Loucy (cell line): ENCODE measurements around the gene ZIC4.

Experiments used
- H2AFZ ChIP-seq: fragments of 200-600 bp; sonication (generic); 2 replicates; pipeline ENCODE4 v1.6.0; 2016; ENCODE audit warnings: antibody characterized with exemption, mild to moderate bottlenecking, low read length, moderate library complexity
- H3F3A ChIP-seq: fragments of 200-600 bp; 2 replicates; pipeline ENCODE4 v1.6.0; 2016; ENCODE audit warnings: antibody characterized with exemption, low read depth, mild to moderate bottlenecking
- H3K27me3 ChIP-seq: fragments of 200-600 bp; sonication (generic); 2 replicates; pipeline ENCODE4 v1.6.1; 2014; ENCODE audit warnings: low read length, mild to moderate bottlenecking; ENCODE audit not compliant: insufficient read depth, poor library complexity, severe bottlenecking
- H3K36me3 ChIP-seq: fragments of 200-600 bp; sonication (generic); 2 replicates; pipeline ENCODE4 v1.6.1; 2016; ENCODE audit warnings: low read length; ENCODE audit not compliant: insufficient read depth
- H3K4me1 ChIP-seq: fragments of 200-600 bp; sonication (generic); 2 replicates; pipeline ENCODE4 v1.5.1; 2014; ENCODE audit warnings: low read length, mild to moderate bottlenecking; ENCODE audit not compliant: insufficient read depth, poor library complexity, severe bottlenecking
- H3K4me2 ChIP-seq: fragments of 200-600 bp; sonication (generic); 2 replicates; pipeline ENCODE4 v1.6.0; 2014; ENCODE audit warnings: antibody characterized with exemption, low read length, low read depth, mild to moderate bottlenecking; ENCODE audit not compliant: poor library complexity, severe bottlenecking
- H3K4me3 ChIP-seq: fragments of 200-600 bp; sonication (generic); 2 replicates; pipeline ENCODE4 v1.5.1; 2014; ENCODE audit warnings: low read length, mild to moderate bottlenecking, mixed read lengths; ENCODE audit not compliant: poor library complexity, severe bottlenecking
- H3K79me2 ChIP-seq: fragments of 200-600 bp; sonication (generic); 2 replicates; pipeline ENCODE4 v1.6.1; 2014; ENCODE audit warnings: low read length; ENCODE audit not compliant: insufficient read depth
- H3K9ac ChIP-seq: fragments of 200-600 bp; sonication (generic); 2 replicates; pipeline ENCODE4 v1.6.0; 2014; ENCODE audit warnings: mild to moderate bottlenecking, low read depth, low read length, moderate library complexity; ENCODE audit not compliant: poor library complexity, severe bottlenecking
- H3K9me2 ChIP-seq: fragments of 200-600 bp; sonication (generic); replicated peaks from 2 replicates; pipeline ENCODE4 v1.6.1; 2016; ENCODE audit warnings: low read depth, low read length, mixed read lengths
- H3K9me3 ChIP-seq: fragments of 200-600 bp; sonication (generic); 2 replicates; pipeline ENCODE4 v1.6.1; 2014; ENCODE audit warnings: mild to moderate bottlenecking, antibody characterized with exemption, low read length, low read depth; ENCODE audit not compliant: insufficient read depth
- H4K20me1 ChIP-seq: fragments of 200-600 bp; sonication (generic); 2 replicates; pipeline ENCODE4 v1.6.0; 2014; ENCODE audit warnings: antibody characterized with exemption, low read length, mild to moderate bottlenecking; ENCODE audit not compliant: insufficient read depth, poor library complexity, severe bottlenecking
- CTCF ChIP-seq: fragments of 200-600 bp; sonication (generic); conservative IDR thresholded peaks from 2 replicates; pipeline ENCODE4 v1.5.1; 2014; ENCODE audit warnings: mild to moderate bottlenecking, antibody characterized with exemption, low read length
- EZH2phosphoT487 ChIP-seq: fragments of 200-600 bp; IDR thresholded peaks from 2 replicates; pipeline ENCODE4 v1.6.1; 2018; ENCODE audit warnings: antibody characterized with exemption, mild to moderate bottlenecking, moderate library complexity, borderline replicate concordance

ZIC4 gene

DNA sequence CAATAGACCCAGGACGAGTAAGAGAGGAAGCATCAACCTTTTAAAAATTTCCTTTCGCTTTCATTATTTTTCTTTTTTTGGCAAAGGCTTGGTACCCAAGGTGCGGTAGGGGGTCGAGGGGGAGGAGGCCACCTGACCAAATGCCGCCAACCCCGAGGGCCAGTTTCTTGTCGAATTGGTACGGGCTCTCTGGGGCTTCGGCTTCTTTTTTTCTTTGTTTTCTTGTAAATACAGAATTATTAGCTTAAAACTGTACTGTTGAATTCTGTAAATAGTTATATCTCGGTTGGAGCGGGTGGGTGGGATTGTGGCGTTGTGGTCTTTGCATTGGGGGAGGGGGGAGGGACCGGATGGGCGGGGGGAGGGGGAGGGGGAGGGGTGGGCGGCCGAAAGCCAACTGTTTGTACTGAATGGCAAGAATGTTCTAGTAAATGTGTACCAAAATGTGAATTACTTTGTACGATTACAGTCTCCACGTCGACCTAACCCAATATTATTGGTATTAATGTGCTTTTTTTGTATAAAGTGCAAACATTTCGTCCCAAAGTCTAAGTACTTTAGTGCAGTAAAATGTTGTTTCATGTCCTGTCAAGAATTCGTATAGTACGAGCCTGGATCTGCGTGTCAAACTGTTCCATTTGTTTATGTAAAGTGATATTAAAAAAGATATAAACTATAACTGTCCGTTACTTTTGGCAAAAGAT lies 7.5 kb upstream of the ZIC4 start:
- Histone ChIP-seq H3K4me3 (no peak overlapping the region), H3K9ac (no peak overlapping the region), H4K20me1 (no peaks in the 10 kb centered on the region), H2AFZ (no peak overlapping the region), H3K36me3 (no peaks in the 10 kb centered on the region), H3K9me3 (no peaks in the 10 kb centered on the region), H3K4me1 (no peaks in the 10 kb centered on the region), H3K27me3 (no peaks in the 10 kb centered on the region), H3F3A (no peaks in the 10 kb centered on the region), H3K79me2 (no peaks in the 10 kb centered on the region), H3K4me2 (no peak overlapping the region), H3K9me2 (no peaks in the 10 kb centered on the region)
- no peak for TF ChIP-seq CTCF
- no peak for TF ChIP-seq EZH2phosphoT487

DNA sequence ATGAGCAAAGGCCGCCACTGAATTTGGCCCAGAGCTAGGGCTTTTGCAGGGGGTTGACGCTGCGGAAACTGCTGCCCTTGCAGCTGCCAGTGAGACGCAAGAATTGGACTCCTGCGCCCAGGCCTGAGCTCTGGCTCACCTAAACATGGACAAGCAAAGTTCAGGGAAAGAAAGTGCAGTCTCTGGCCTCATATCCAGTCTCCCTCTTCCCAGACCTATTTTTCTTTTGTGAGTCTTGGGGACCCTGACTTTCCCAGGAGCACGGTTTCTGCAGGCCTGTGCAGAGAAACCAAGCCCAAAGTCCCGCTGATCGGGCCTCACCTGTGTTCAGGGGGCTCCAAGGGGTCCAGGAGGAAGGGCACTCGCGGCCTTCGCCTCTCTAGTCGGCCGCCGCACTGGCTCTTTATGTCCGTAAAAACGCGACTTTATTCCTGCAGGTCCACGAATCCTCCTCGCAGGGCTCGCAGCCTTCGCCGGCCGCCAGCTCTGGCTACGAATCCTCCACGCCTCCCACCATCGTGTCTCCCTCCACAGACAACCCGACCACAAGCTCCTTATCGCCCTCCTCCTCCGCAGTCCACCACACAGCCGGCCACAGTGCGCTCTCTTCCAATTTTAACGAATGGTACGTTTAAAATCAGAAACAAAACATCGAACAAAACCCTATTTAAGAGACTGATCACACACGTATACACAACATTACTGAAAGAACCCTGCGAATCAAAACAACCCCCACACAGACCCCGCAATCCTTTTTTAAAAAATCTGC lies 6.8 kb upstream of the ZIC4 start:
- no peak overlapping the region for H3K4me3 ChIP-seq
- H3K9me3 ChIP-seq = no peaks in the 10 kb centered on the region
- TF ChIP-seq CTCF = no peak
- no peak for TF ChIP-seq EZH2phosphoT487
- no peaks in the 10 kb centered on the region for H4K20me1 ChIP-seq
- H3F3A ChIP-seq = no peaks in the 10 kb centered on the region
- H3K4me2 ChIP-seq = no peak overlapping the region
- no peaks in the 10 kb centered on the region for H3K27me3 ChIP-seq
- H2AFZ ChIP-seq = no peak overlapping the region
- no peak overlapping the region for H3K9ac ChIP-seq
- H3K79me2 ChIP-seq = no peaks in the 10 kb centered on the region
- H3K9me2 ChIP-seq = no peaks in the 10 kb centered on the region
- H3K36me3 ChIP-seq = no peaks in the 10 kb centered on the region
- H3K4me1 ChIP-seq = no peaks in the 10 kb centered on the region

DNA sequence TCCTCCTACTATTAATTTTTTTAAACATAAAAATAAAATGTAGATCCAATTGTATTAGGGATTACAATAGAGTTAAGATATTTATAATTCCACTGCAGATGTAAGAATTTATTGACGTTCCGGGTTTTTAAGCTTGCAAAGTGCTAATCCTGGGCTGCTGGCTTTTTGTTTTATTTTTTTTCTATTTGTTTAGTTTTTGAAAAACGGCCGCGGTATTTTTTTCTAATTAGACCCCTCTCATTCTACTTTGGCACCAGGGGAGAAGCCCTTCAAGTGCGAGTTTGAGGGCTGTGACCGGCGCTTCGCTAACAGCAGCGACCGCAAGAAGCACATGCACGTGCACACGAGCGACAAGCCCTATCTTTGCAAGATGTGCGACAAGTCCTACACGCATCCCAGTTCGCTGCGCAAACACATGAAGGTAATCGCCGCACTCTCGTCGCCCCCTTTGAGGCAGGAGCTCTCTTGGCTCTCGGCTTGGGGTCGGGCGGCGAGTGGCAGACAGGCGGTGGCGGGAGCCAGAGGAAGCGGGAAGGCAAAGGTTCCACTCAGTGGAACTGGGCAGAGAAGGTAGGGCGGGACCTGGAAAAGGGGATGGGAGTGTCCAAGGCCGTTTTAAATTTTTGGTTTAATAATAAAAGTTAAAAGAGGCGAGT lies 6.0 kb upstream of the ZIC4 start:
- TF ChIP-seq CTCF (no peak), EZH2phosphoT487 (no peak)
- Histone ChIP-seq H3K9me2 (no peaks in the 10 kb centered on the region), H3F3A (no peaks in the 10 kb centered on the region), H3K9ac (no peak overlapping the region), H3K4me3 (no peak overlapping the region), H3K9me3 (no peaks in the 10 kb centered on the region), H3K27me3 (no peaks in the 10 kb centered on the region), H4K20me1 (no peaks in the 10 kb centered on the region), H3K4me1 (no peaks in the 10 kb centered on the region), H2AFZ (no peak overlapping the region), H3K36me3 (no peaks in the 10 kb centered on the region), H3K79me2 (no peaks in the 10 kb centered on the region), H3K4me2 (no peak overlapping the region)
